A549 (cell line): ENCODE results near the gene ELF3. TPM values are rescaled to one million over a fixed set of nuclear protein-coding genes. Genes with fewer than 3 reads are reported as not detected.
"Not testable (repeated sequence)": the region's sequence is repeated elsewhere in the genome, so short reads cannot be mapped to it uniquely, and the experiment has no call there.

Source experiments
- ATAC-seq, 2 experiments: fragments of 200-7000 bp in 1 of 2; fragments of >200 bp in 1 of 2; cut with Nextera tagmentation in 1 of 2; cut with Tn5 transposase in 1 of 2; 3 replicates each; pipeline versions ENCODE4 v1.8.0 to v1.9.1; 2018 to 2020; ENCODE audit warnings: mild to moderate bottlenecking in 1 of 2, moderate library complexity in 1 of 2
- CTCF ChIA-PET: fragments of 300-600 bp; sonication (Branson Sonifier 250); formaldehyde crosslinking; extraction: SDS; loops from one replicate; lab custom pipeline; 2021; ENCODE audit warnings: antibody characterized with exemption, inconsistent platforms; lab: Yijun Ruan, JAX
- POLR2A ChIA-PET: fragments of 350-600 bp; formaldehyde crosslinking; extraction: SDS; loops from one replicate; lab custom pipeline; 2021; ENCODE audit warnings: antibody characterized with exemption, inconsistent platforms; lab: Yijun Ruan, JAX
- DNase-seq, 2 experiments: peaks; one replicate each; pipeline versions ENCODE4 v3.0.0 to v3.0.0-alpha.2; 2011 to 2016; ENCODE audit warnings: low read depth in 1 of 2, low spot score in 1 of 2
- FAIRE-seq: peaks from 2 replicates; lab custom pipeline; 2011; peaks lifted over from hg19 to GRCh38; lab: Jason Lieb, UNC
- H3K27ac ChIP-seq, 2 experiments: fragments of >200 bp; sonication (Bioruptor Twin); formaldehyde crosslinking; 3 replicates each; pipeline ENCODE4 v1.5.1; 2016 to 2017
- H3K4me1 ChIP-seq: fragments of >200 bp; sonication (Bioruptor Twin); formaldehyde crosslinking; 3 replicates; pipeline ENCODE4 v1.6.1; 2016
- H3K4me2 ChIP-seq: fragments of >200 bp; sonication (Bioruptor Twin); formaldehyde crosslinking; 3 replicates; pipeline ENCODE4 v1.6.1; 2016
- H3K4me3 ChIP-seq: fragments of >200 bp; sonication (Bioruptor Twin); formaldehyde crosslinking; 3 replicates; pipeline ENCODE4 v1.5.1; 2016
- H3K9me3 ChIP-seq: fragments of >200 bp; sonication (Bioruptor Twin); formaldehyde crosslinking; 3 replicates; pipeline ENCODE4 v1.6.1; 2016
- BCL3 ChIP-seq: fragments of >200 bp; sonication (Bioruptor Twin); formaldehyde crosslinking; IDR thresholded peaks from 3 replicates; pipeline ENCODE4 v1.6.1; 2016
- CEBPB ChIP-seq, 2 experiments: fragments of >200 bp in 1 of 2; sonication (Bioruptor Twin) in 1 of 2; formaldehyde crosslinking in 1 of 2; IDR thresholded peaks; 2 replicates each; pipeline ENCODE4 v1.6.1; 2012 to 2016
- CHD4 ChIP-seq: fragments of 200-600 bp; sonication (generic); IDR thresholded peaks from 2 replicates; pipeline ENCODE4 v1.6.1; 2016; ENCODE audit warnings: antibody characterized with exemption, mild to moderate bottlenecking, borderline replicate concordance
- E2F6 ChIP-seq: IDR thresholded peaks from 2 replicates; pipeline ENCODE4 v1.6.1; 2012; ENCODE audit warnings: low read depth, borderline replicate concordance
- ELK1 ChIP-seq: fragments of 150-350 bp; IDR thresholded peaks from 2 replicates; pipeline ENCODE4 v1.6.1; 2014; ENCODE audit warnings: low read depth, mild to moderate bottlenecking, low read length
- ESRRA ChIP-seq: fragments of 150-350 bp; IDR thresholded peaks from 2 replicates; pipeline ENCODE4 v1.6.1; 2014; ENCODE audit warnings: mild to moderate bottlenecking, low read length, borderline replicate concordance
- FOSB ChIP-seq: fragments of 250-450 bp; sonication (Bioruptor Pico); IDR thresholded peaks from 2 replicates; pipeline ENCODE4 v1.5.0; 2020; ENCODE audit warnings: mild to moderate bottlenecking, moderate library complexity
- FOXS1 ChIP-seq: fragments of 250-450 bp; sonication (Bioruptor Pico); IDR thresholded peaks from 2 replicates; pipeline ENCODE4 v1.5.0; 2020; ENCODE audit warnings: mild to moderate bottlenecking, moderate library complexity
- HOXA7 ChIP-seq: fragments of 250-450 bp; sonication (Bioruptor Pico); IDR thresholded peaks from 2 replicates; pipeline ENCODE4 v1.5.0; 2020; ENCODE audit warnings: mild to moderate bottlenecking, moderate library complexity
- HOXB13 ChIP-seq: fragments of 250-450 bp; sonication (Bioruptor Pico); IDR thresholded peaks from 2 replicates; pipeline ENCODE4 v1.5.0; 2020; ENCODE audit warnings: low read depth, mild to moderate bottlenecking, moderate library complexity
- HOXB5 ChIP-seq: fragments of 250-450 bp; sonication (Bioruptor Pico); IDR thresholded peaks from 2 replicates; pipeline ENCODE4 v1.5.0; 2020; ENCODE audit warnings: mild to moderate bottlenecking, moderate library complexity
- JUN ChIP-seq, 2 experiments: fragments of >200 bp; sonication (Bioruptor Twin); formaldehyde crosslinking; IDR thresholded peaks; 2 replicates in 1 of 2; 3 replicates in 1 of 2; pipeline ENCODE4 v1.6.1; 2016 to 2017
- KDM5A ChIP-seq: fragments of 200-600 bp; sonication (generic); IDR thresholded peaks from 2 replicates; pipeline ENCODE4 v1.6.1; 2016; ENCODE audit warnings: antibody characterized with exemption, mild to moderate bottlenecking
- MAFK ChIP-seq: fragments of 450-650 bp; IDR thresholded peaks from 2 replicates; pipeline ENCODE4 v1.6.1; 2014; ENCODE audit not compliant: partially characterized antibody
- PBX3 ChIP-seq: IDR thresholded peaks from 2 replicates; pipeline ENCODE4 v1.6.1; 2012
- PHF8 ChIP-seq: fragments of 200-600 bp; sonication (generic); IDR thresholded peaks from 2 replicates; pipeline ENCODE4 v1.6.1; 2016; ENCODE audit warnings: low read depth, mild to moderate bottlenecking, antibody characterized with exemption, moderate library complexity, borderline replicate concordance
- RARB ChIP-seq: fragments of 250-450 bp; sonication (Bioruptor Pico); IDR thresholded peaks from 2 replicates; pipeline ENCODE4 v1.8.0; 2021; ENCODE audit warnings: mild to moderate bottlenecking, moderate library complexity
- RFX5 ChIP-seq: fragments of 450-650 bp; IDR thresholded peaks from 2 replicates; pipeline ENCODE4 v1.7.1; 2014; ENCODE audit warnings: antibody characterized with exemption, mild to moderate bottlenecking, moderate library complexity
- SMC3 ChIP-seq: fragments of >200 bp; sonication (Bioruptor Twin); formaldehyde crosslinking; IDR thresholded peaks from 3 replicates; pipeline ENCODE4 v1.6.1; 2018; ENCODE audit warnings: inconsistent platforms
- TFCP2L1 ChIP-seq: fragments of 250-450 bp; sonication (Bioruptor Pico); IDR thresholded peaks from 2 replicates; pipeline ENCODE4 v1.5.0; 2021; ENCODE audit warnings: mild to moderate bottlenecking
- TP53 ChIP-seq: fragments of 250-450 bp; sonication (Bioruptor Pico); IDR thresholded peaks from 2 replicates; pipeline ENCODE4 v1.5.0; 2021; ENCODE audit warnings: mild to moderate bottlenecking, moderate library complexity
- USF2 ChIP-seq: fragments of 450-650 bp; IDR thresholded peaks from 2 replicates; pipeline ENCODE4 v1.6.1; 2014; ENCODE audit warnings: antibody characterized with exemption
- ZFP36 ChIP-seq: fragments of 450-650 bp; IDR thresholded peaks from 2 replicates; pipeline ENCODE4 v1.6.1; 2014; ENCODE audit warnings: borderline replicate concordance; ENCODE audit not compliant: partially characterized antibody
- WGBS: methylation state at CpG from one replicate; pipeline ENCODE4 v1.1.6; 2017; ENCODE audit errors: missing lambda C conversion rate; 5-methylcytosine and 5-hydroxymethylcytosine counted together
- polyA plus RNA-seq, 4 experiments: library from polyadenylated mRNA; depleted of rRNA in 3 of 4; stranded (reverse); fragments of >200 nt; fragmentation: RNase III in 1 of 4; extraction: RNeasy Plus Mini Kit Qiagen cat#74134 plus additional on column Dnase treatment in 1 of 4; gene quantifications; 2 replicates in 3 of 4; 3 replicates in 1 of 4; pipeline ENCODE4 v1.2.3, GENCODE V29; 2011 to 2017

ELF3 gene
- polyA plus RNA-seq, 2 of the 4 experiments (the other 2 are of a cell fraction): 180 to 334 TPM

- TF ChIP-seq USF2 (no peak), HOXB13 (peak; percentile 79), CEBPB (IDR thresholded peaks at IDR 0.05) (0 out of 4 replicates have a peak, but pooled peaks of 1 of the 2 experiments have one; percentile 8), JUN (IDR thresholded peaks at IDR 0.05) (peak; percentile 82 to 94), ESRRA (0 out of 2 replicates have a peak, but pooled peaks have one; percentile 21), SMC3 (peak; percentile 52; the same call in 2 of the 3 replicates), CHD4 (no peak), TFCP2L1 (CRISPR knock-in tag) (peak; percentile 84), HOXB5 (CRISPR knock-in tag) (peak; percentile 58; the same call in 1 of the 2 replicates), HOXA7 (CRISPR knock-in tag) (no peak; the same call in 1 of the 2 replicates), PBX3 (peak; percentile 67; the same call in 1 of the 2 replicates), TP53 (CRISPR knock-in tag) (peak; percentile 91)
Observed at GRCh38 chr1:202058001-202058908, 47.9 kb downstream of the ELF3 start (continued).

- TF ChIP-seq BCL3: no peak
- TF ChIP-seq RFX5: no peak
- TF ChIP-seq PBX3: no peak
- no peak for TF ChIP-seq PHF8
- no peak for TF ChIP-seq HOXB5 (CRISPR knock-in tag)
- no peak for TF ChIP-seq FOXS1 (CRISPR knock-in tag)
- no peak for TF ChIP-seq RARB (CRISPR knock-in tag)
- TF ChIP-seq FOSB: no peak
- TF ChIP-seq MAFK: no peak
- TF ChIP-seq E2F6: no peak
- no peak for TF ChIP-seq KDM5A
- TF ChIP-seq USF2: no peak
- no peak for TF ChIP-seq ZFP36
- TF ChIP-seq ELK1: no peak
- ATAC-seq: no peak
- DNase-seq: peak in 1 of 2 experiments; percentile 51
- ChIA-PET POLR2A (interaction anchor here (1.5 kb wide), 1 partner anchor 51 kb away, joined by 5 read pairs; the partner anchor contains the start of gene ELF3), CTCF (interaction anchor here (1.9 kb wide), 1 partner anchor 58 kb away, joined by 5 read pairs; no protein-coding TSS in a partner anchor)
- Histone ChIP-seq H3K9me3 (no peaks in the 10 kb centered on the region), H3K4me1 (peaks cover 87% of the 10 kb centered on the region), H3K4me2 (no peak overlapping the region), H3K27ac (peak overlapping the region; percentile 97 to 98), H3K4me3 (no peak overlapping the region)
- FAIRE-seq: no peak
- WGBS: 79% methylated on average over 4 of the region's 4 CpGs
Observed at GRCh38 chr1:202061055-202061454, 50.7 kb downstream of the ELF3 start.

- ATAC-seq, H3K4me3 ChIP-seq, POLR2A ChIA-PET, CTCF ChIA-PET, H3K9me3 ChIP-seq, DNase-seq, H3K4me2 ChIP-seq, FAIRE-seq: not testable (repeated sequence)
- Histone ChIP-seq H3K27ac (peak overlapping the region; percentile 97 to 98), H3K4me1 (peaks cover 80% of the 10 kb centered on the region)
- WGBS: 77% methylated on average over 6 of the region's 6 CpGs
Observed at GRCh38 chr1:202061787-202062186, 51.4 kb downstream of the ELF3 start.
